Liver (tissue), 9 donors: ENCODE results near the gene CENPU. TPM values are rescaled to one million over a fixed set of nuclear protein-coding genes. Genes with fewer than 3 reads are reported as not detected.

Experiments used
- DNase-seq: peaks from one replicate; pipeline ENCODE4 v3.0.0-alpha.2; 2017; ENCODE audit warnings: low spot score
- H3K27ac ChIP-seq, 2 donors: one replicate each; pipeline ENCODE4 v1.7.0; 2013; ENCODE audit warnings: inconsistent platforms in 2 of 2, low read length in 2 of 2, control low read depth in 1 of 2, low read depth in 1 of 2, mild to moderate bottlenecking in 1 of 2
- H3K27me3 ChIP-seq, 4 donors: one replicate each; pipeline versions ENCODE4 v1.6.1 to v1.7.0; 2013; ENCODE audit warnings: low read length in 3 of 4, inconsistent platforms in 1 of 4, mild to moderate bottlenecking in 1 of 4, moderate library complexity in 1 of 4; ENCODE audit not compliant: control insufficient read depth in 4 of 4, insufficient read depth in 4 of 4
- H3K36me3 ChIP-seq, 4 donors: one replicate each; pipeline versions ENCODE4 v1.6.1 to v1.7.0; 2013; ENCODE audit warnings: low read length in 3 of 4, mild to moderate bottlenecking in 3 of 4, low read depth in 1 of 4, moderate library complexity in 1 of 4; ENCODE audit not compliant: control insufficient read depth in 4 of 4, insufficient read depth in 3 of 4
- H3K4me1 ChIP-seq, 4 donors: one replicate each; pipeline versions ENCODE4 v1.6.1 to v1.7.0; 2013; ENCODE audit warnings: low read length in 3 of 4, mild to moderate bottlenecking in 3 of 4, moderate library complexity in 1 of 4; ENCODE audit not compliant: control insufficient read depth in 4 of 4, insufficient read depth in 4 of 4
- H3K4me3 ChIP-seq, 3 donors: one replicate each; pipeline versions ENCODE4 v1.6.1 to v1.7.0; 2013; ENCODE audit warnings: low read length in 3 of 3, control low read depth in 1 of 3, low read depth in 1 of 3, mild to moderate bottlenecking in 1 of 3
- H3K9ac ChIP-seq, 2 donors: one replicate each; pipeline ENCODE4 v1.7.0; 2013; ENCODE audit warnings: low read length in 2 of 2, mild to moderate bottlenecking in 2 of 2, moderate library complexity in 2 of 2, control low read depth in 1 of 2, low read depth in 1 of 2
- H3K9me3 ChIP-seq, 4 donors: one replicate each; pipeline versions ENCODE4 v1.6.1 to v1.7.0; 2013; ENCODE audit warnings: low read length in 3 of 4; ENCODE audit not compliant: control insufficient read depth in 4 of 4
- ATF3 ChIP-seq: IDR thresholded peaks from 2 replicates; pipeline ENCODE4 v1.6.1; 2016; ENCODE audit warnings: antibody characterized with exemption
- CTCF ChIP-seq: fragments of 150-350 bp; IDR thresholded peaks from 2 replicates; pipeline ENCODE4 v1.5.1; 2017; ENCODE audit warnings: improper control_type of control experiment, low read depth, low read length; ENCODE audit not compliant: missing input control
- EGR1 ChIP-seq, 2 donors: IDR thresholded peaks; 2 replicates each; pipeline ENCODE4 v1.6.1; 2016 to 2018; ENCODE audit warnings: antibody characterized with exemption in 2 of 2, low read depth in 2 of 2
- FOXA1 ChIP-seq: IDR thresholded peaks from 2 replicates; pipeline ENCODE4 v1.6.1; 2016; ENCODE audit warnings: antibody characterized with exemption
- FOXA2 ChIP-seq: IDR thresholded peaks from 2 replicates; pipeline ENCODE4 v1.6.1; 2016; ENCODE audit warnings: antibody characterized with exemption
- GABPA ChIP-seq, 2 donors: IDR thresholded peaks in 1 of 2; conservative IDR thresholded peaks in 1 of 2; 2 replicates each; pipeline ENCODE4 v1.6.1; 2016; ENCODE audit warnings: antibody characterized with exemption in 2 of 2, mild to moderate bottlenecking in 1 of 2, moderate library complexity in 1 of 2
- HNF4A ChIP-seq, 2 donors: conservative IDR thresholded peaks; 2 replicates each; pipeline ENCODE4 v1.6.1; 2016; ENCODE audit warnings: antibody characterized with exemption in 2 of 2, mild to moderate bottlenecking in 2 of 2
- HNF4G ChIP-seq: IDR thresholded peaks from 2 replicates; pipeline ENCODE4 v1.6.1; 2016; ENCODE audit warnings: antibody characterized with exemption
- JUND ChIP-seq, 2 donors: IDR thresholded peaks; 2 replicates each; pipeline ENCODE4 v1.6.1; 2016; ENCODE audit warnings: antibody characterized with exemption in 2 of 2
- MAX ChIP-seq: IDR thresholded peaks from 2 replicates; pipeline ENCODE4 v1.6.1; 2016; ENCODE audit warnings: antibody characterized with exemption
- NR2F2 ChIP-seq: IDR thresholded peaks from 2 replicates; pipeline ENCODE4 v1.6.1; 2016; ENCODE audit warnings: antibody characterized with exemption
- RAD21 ChIP-seq, 2 donors: IDR thresholded peaks; 2 replicates each; pipeline ENCODE4 v1.6.1; 2016; ENCODE audit warnings: antibody characterized with exemption in 2 of 2, mild to moderate bottlenecking in 2 of 2
- REST ChIP-seq: IDR thresholded peaks from 2 replicates; pipeline ENCODE4 v1.6.1; 2016; ENCODE audit warnings: antibody characterized with exemption, mild to moderate bottlenecking
- RXRA ChIP-seq, 2 donors: IDR thresholded peaks; 2 replicates each; pipeline ENCODE4 v1.6.1; 2017 to 2018; ENCODE audit warnings: antibody characterized with exemption in 2 of 2, mild to moderate bottlenecking in 1 of 2
- SP1 ChIP-seq: IDR thresholded peaks from 2 replicates; pipeline ENCODE4 v1.6.1; 2018; ENCODE audit warnings: antibody characterized with exemption, mild to moderate bottlenecking
- TAF1 ChIP-seq: conservative IDR thresholded peaks from 2 replicates; pipeline ENCODE4 v1.6.1; 2016; ENCODE audit warnings: antibody characterized with exemption, mild to moderate bottlenecking
- YY1 ChIP-seq: IDR thresholded peaks from 2 replicates; pipeline ENCODE4 v1.6.1; 2016; ENCODE audit warnings: antibody characterized with exemption, mild to moderate bottlenecking
- ZBTB33 ChIP-seq: IDR thresholded peaks from 2 replicates; pipeline ENCODE4 v1.6.1; 2016; ENCODE audit warnings: antibody characterized with exemption
- WGBS: extraction: QIAGEN DNeasy Blood & Tissue Kit; methylation state at CpG from one replicate; pipeline ENCODE4 v1.1.7; 2013; 5-methylcytosine and 5-hydroxymethylcytosine counted together
- polyA plus RNA-seq, 2 donors: library from polyadenylated mRNA; stranded (reverse) in 1 of 2; unstranded in 1 of 2; fragments of 200-250 nt in 1 of 2; fragments of >200 nt in 1 of 2; fragmentation: Nextera tagmentation in 1 of 2; extraction: Ambion mirVana in 1 of 2; gene quantifications; one replicate each; pipeline versions ENCODE4 v1.2.1 to v1.2.3, GENCODE V29; 2013 to 2015
- total RNA-seq, 2 donors: library from RNA; depleted of rRNA; stranded (reverse); fragments of >200 nt; gene quantifications; one replicate each; pipeline ENCODE4 v1.2.3, GENCODE V29; 2014
- donor health status: healthy.
- donor health status: healthy.
- donor health status: healthy.
- donor health status: healthy.
- donor health status: healthy.

The CENPU gene
- total and polyA plus RNA-seq, 4 donors: 1.2 to 22.0 (median 1.8) TPM

- Histone ChIP-seq H3K4me3 (no peak overlapping the region), H3K27ac (no peak overlapping the region), H3K4me1 (peaks cover 0 to 11% (median 1%) of the 10 kb centered on the region in 4 donors), H3K9me3 (no peaks in the 10 kb centered on the region), H3K9ac (no peak overlapping the region), H3K36me3 (peaks cover 0 to 13% (median 8%) of the 10 kb centered on the region in 4 donors), H3K27me3 (no peaks in the 10 kb centered on the region)
- no peak for DNase-seq
- TF ChIP-seq HNF4G: no peak
- no peak for TF ChIP-seq EGR1 (IDR thresholded peaks at IDR 0.05; ENCODE audit: low read depth in 2 of 2)
- TF ChIP-seq JUND (IDR thresholded peaks at IDR 0.05): no peak
- TF ChIP-seq GABPA (IDR thresholded peaks at IDR 0.05 in 1 of 2, conservative IDR thresholded peaks at IDR 0.05 in 1 of 2): no peak
- no peak for TF ChIP-seq TAF1
- no peak for TF ChIP-seq SP1
- TF ChIP-seq NR2F2: no peak
- no peak for TF ChIP-seq ZBTB33
- no peak for TF ChIP-seq RAD21 (IDR thresholded peaks at IDR 0.05)
- TF ChIP-seq FOXA1: no peak
- TF ChIP-seq FOXA2: no peak
- no peak for TF ChIP-seq HNF4A (conservative IDR thresholded peaks at IDR 0.05)
- no peak for TF ChIP-seq REST
- no peak for TF ChIP-seq YY1
- TF ChIP-seq CTCF: no peak
- no peak for TF ChIP-seq MAX
- no peak for TF ChIP-seq ATF3
- TF ChIP-seq RXRA (IDR thresholded peaks at IDR 0.05): no peak
- WGBS: 96% methylated on average over 9 of the region's 9 CpGs
Observed at GRCh38 chr4:184668096-184668495, 65.8 kb downstream of the CENPU start.
